LHCN-M2 (cell line): ENCODE data around the gene WNT2. TPM values are rescaled to one million over a fixed set of nuclear protein-coding genes. Genes with fewer than 3 reads are reported as not detected.

ENCODE experiments used
- total RNA-seq: library from RNA; depleted of rRNA; stranded (reverse); fragments of >200 nt; gene quantifications from 2 replicates; pipeline ENCODE4 v1.2.3, GENCODE V29; 2014; rRNA removed

WNT2 gene
- total RNA-seq, 1 experiment from 2014 or later: not detected

Other genes starting within 250 kb of the WNT2 start
- gene ASZ1, start 104.4 kb upstream of the WNT2 start, total RNA-seq: not detected in 2 replicates
- not detected in 2 replicates for gene CFTR, start 157.0 kb upstream of the WNT2 start, total RNA-seq